ENCODE results near the gene NR2F2.

GRCh38 chr15:96316953-96317629, 13.4 kb upstream of the NR2F2 start:
- TF ChIP-seq POLR2A (IDR thresholded peaks at IDR 0.05; ENCODE audit: low read depth, low read length) (no peak), POLR2AphosphoS5 (IDR thresholded peaks at IDR 0.05; ENCODE audit: low read depth, low read length) (no peak), POU2F2 (IDR thresholded peaks at IDR 0.05; ENCODE audit: low read depth, low read length) (no peak), SPI1 (IDR thresholded peaks at IDR 0.05; ENCODE audit: low read depth, low read length) (no peak), TAF1 (IDR thresholded peaks at IDR 0.05; ENCODE audit: low read depth, low read length) (no peak)
